Measurements from ENCODE around the gene CS. TPM values are rescaled to one million over a fixed set of nuclear protein-coding genes. Genes with fewer than 3 reads are reported as not detected.

The CS gene
- 143 to 171 TPM (median 150 TPM) in 5 replicates for total RNA-seq (2022; extraction: Qiagen RNA extraction)

DNA sequence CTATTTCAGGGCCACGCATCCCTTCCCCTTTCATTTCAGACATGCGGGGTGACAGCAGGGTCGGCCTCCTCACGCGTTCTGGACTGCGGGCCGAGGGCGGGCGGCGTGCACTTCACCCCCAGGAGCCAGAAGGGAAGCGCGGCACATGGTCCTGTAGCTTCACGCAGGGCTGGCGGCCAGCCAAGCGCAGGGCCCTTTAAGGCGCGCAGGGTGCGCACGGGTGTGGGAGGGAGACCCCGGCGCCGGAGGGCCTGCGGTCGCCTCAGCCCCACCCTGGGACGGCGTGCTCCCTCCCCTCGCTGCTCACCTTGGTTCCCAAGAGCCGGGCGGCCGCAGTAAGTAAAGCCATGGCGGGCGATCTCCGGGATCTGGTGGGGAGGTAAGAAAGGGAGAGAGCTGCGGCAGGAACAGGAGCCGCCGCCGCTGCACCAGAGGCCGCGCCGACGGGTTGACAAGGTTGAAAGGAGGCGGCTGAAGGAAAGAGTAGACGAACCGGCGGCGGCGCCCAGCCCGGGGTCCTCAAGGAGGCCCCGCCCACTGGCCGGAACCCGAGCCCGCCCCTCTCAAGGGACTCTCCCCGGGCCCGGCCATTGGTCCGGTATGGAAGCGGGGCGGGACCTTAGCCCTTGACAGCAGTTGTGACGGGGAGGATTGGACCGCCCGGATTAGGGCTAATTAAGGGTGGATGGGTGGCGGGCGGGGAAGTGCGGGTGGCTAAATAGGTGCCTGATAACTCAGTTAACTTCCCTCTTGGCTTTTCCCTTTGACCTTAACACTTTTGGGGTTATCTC is at the start of gene CS:
CS (minus strand) TSS at position 478 of the 791 bp plus-strand sequence; CDS start at position 349, 129 bp downstream.

DNA sequence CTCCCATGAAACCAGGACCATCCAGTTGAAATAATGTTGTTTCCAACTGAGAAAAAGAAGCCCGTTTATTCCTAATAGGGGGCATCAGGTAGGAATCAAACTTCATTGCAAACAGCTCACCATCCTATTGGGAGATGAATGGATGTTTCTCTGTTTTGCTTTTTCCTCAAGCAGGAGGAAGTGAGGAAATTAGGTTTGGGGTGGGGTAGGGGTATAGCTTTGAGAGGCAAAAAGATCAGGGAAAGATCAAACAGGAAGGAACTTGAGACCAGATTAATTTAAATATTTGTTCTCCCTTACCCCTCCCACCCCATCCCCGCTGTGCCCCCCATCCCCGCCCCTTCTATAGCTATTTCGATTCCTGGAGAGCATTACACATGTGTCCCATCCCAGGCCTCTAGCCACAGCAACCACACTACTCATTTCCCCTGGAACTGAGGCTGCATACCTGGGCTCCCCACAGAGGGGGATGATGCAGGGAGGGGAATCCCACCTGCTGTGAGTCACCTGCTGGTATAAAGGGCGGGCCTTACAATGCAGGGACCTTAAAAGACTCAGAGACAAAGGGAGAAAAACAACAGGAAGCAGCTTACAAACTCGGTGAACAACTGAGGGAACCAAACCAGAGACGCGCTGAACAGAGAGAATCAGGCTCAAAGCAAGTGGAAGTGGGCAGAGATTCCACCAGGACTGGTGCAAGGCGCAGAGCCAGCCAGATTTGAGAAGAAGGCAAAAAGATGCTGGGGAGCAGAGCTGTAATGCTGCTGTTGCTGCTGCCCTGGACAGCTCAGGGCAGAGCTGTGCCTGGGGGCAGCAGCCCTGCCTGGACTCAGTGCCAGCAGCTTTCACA is 38.4 kb upstream of the CS start, which contains the start of gene IL23A:
IL23A (plus strand) TSS at position 577 of the 850 bp plus-strand sequence; CDS start at position 738, 161 bp downstream.

DNA sequence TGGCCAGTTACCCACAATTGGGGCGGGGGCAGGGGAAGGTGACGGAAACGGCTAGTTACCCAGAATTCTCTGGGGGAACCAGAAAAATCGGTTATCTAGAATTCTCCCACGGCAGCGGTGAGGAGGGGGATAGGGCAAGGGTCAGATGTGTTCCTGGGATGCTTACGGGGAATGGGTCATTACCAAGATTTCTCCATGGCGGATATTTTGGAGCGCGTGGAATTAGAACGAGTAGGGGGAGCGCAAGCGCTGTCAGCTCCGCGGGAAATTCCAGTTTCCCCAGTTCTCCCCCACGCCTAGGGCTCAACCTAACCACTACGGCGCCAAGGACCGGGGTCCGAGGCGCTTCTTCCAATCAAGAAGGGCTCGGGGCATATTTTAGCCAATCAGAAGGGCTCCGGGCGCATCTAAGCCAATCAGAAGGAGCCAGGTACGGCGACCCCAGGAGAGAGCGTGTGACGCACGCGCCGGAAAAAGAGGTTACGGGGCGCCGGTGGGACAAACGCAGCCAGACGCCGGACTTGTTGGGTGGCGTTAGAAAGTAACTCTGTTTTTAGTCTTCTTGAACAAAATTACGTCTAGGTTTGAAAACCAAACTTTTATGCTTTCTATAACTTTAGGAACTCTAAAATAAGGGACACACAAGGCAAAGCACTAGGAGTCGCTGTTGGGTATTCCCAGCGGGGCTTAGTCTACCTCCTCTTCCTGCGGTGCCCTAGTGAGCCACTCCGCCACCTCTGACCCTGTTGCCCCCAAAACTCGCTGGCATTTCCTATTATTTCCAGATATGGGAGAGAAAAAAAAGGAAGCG is 33.8 kb upstream of the CS start, which contains the start of gene PAN2:
PAN2 (minus strand) TSS at position 322 of the 811 bp plus-strand sequence. CDS start 906 bp downstream, outside the sequence.

DNA sequence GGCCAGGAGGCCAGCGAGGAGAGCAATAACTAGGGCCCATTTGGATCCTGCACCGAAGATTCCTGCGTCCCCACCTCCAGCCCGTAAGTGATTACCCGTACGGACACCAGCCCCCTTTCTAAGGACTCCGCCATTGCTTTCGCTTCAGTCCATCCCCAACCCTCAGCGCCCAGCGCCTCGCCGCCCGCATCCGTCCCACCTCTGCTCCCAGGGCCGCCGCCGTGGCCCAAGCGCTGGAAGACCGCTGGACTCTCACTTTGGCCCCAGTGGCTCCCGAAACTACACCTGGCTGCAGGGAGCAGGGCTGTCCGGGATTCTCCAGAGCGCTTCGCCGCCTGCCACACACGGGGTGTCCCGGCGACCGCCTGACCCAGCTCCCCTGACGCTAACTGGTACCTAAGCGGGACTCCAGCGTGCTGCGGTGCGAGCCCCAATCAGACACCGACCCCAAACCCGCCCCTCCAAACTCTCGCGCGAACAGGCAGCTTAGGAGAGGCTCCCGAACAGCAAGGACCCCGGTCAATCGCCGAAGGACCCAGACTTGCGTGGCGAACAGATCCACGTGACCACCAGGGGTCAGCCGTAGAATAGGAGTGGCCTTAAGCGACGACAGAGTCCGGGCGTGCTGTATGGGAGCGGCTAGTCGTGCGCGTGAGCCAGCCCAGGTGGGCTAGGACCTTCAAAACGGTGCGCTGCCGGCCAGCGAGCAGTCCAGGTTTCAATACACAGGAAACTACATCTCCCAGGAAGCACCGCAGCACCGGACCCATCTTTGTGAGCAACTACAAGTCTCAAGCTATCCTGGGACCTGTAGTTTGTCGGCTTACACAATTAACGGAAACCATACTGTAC is 15.7 kb upstream of the CS start, which contains the start of gene CNPY2:
CNPY2 (minus strand) TSS at position 367 of the 852 bp plus-strand sequence. CDS start 771 bp downstream, outside the sequence.

DNA sequence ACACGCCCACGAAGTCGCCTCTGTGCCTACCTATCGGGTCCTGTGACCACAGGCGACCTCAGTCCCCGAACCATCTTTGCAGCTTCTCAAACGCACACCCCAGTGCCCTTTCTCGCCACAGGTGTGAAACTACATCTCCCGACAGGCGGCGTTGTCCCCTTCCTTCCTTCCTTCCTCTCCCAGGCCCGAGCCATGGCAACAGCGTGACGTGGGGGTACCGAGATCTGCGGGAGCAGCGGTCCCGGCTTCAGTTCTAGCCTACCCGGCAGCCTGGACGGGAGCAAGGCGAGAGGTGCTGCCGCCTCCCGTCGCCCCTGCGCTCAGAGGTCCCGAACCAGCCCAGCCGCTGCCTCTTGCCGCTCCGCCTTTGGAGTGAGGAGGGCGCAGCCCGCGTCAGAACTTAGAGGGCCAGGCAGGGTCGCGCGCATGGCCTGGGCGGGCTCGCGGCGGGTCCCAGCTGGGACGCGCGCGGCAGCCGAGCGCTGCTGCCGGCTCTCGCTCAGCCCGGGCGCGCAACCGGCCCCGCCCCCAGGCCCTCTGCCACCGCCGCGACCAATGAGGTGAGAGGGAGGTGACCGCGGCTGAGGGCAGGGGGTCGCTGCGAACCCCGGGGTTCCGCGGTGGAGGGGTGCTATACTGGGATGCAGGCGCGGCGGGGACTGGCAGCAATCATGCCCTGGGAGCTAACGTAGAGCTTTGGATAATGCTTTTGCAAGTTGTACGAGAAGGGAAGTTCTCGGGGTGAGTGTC is 33.3 kb downstream of the CS start, which contains the start of gene COQ10A:
COQ10A (plus strand) TSS at position 250 of the 750 bp plus-strand sequence; CDS start at position 427, 177 bp downstream.

DNA sequence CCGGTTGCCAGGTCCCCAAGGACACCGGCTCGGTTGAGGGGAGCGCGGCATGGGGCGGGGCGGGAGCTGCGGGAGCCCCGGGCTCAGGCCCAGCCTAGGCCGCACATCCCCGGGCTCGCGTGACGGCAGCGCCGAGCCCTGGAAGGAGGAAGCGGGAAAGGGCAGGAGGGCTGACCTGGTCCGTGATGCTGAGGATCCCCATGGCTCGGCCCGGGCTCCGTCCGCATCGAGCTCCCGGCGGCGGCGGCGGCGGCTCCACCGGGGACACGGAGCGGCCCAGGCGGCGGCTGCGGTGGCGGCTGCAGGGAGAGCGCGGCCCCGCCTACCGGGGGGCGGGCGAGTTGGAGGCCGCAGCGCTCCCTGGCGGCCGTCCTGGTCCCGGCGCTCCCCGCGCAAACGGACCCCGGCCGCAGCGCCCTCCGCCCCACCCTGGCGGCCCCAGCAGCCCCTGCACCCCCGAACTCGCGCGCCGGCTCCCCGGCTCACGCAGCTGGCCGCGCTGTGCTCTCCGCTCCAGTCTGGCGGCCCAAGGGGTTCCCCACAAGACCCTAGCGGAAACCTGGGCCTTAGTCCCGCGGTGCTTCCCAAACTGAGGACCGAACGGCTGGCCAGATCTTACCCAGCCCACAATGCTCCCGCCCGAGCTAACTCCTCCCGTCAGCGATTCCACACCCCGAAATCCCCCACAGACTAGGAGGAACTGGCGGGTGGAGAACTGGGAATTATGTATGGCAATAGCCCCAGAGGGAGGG is 41.9 kb downstream of the CS start, which contains the start of gene ANKRD52:
ANKRD52 (minus strand) TSS at position 317 of the 752 bp plus-strand sequence; CDS start at position 202, 115 bp downstream.

DNA sequence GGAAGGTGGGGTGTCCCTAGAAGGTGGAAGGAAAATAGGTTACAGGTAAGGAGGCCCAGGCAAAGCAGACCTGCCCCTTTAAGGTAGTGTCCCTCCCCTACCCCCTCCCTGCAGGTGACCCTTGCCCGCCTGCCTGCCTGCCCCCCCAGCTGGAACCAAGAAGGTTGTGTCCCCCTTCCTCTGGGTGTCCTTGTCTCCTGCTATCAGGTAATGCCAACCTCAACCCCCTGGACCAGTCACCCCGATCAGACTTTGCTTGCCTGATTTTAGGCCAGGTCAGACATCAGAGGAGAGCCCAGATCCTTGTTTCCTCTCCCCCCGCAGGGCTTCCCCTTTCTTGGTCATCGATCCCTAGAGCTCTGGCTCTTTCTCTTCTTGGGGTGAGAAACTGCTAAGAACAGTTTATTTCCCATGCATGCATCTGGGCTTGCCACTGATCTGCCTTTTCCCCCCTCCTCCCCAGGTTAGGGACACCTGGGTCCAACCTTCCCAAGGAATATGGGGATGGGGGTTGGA is 70.2 kb downstream of the CS start, which contains the start of gene SLC39A5:
SLC39A5 (plus strand) TSS at position 136 of the 516 bp plus-strand sequence. CDS start 1,224 bp downstream, outside the sequence.

DNA sequence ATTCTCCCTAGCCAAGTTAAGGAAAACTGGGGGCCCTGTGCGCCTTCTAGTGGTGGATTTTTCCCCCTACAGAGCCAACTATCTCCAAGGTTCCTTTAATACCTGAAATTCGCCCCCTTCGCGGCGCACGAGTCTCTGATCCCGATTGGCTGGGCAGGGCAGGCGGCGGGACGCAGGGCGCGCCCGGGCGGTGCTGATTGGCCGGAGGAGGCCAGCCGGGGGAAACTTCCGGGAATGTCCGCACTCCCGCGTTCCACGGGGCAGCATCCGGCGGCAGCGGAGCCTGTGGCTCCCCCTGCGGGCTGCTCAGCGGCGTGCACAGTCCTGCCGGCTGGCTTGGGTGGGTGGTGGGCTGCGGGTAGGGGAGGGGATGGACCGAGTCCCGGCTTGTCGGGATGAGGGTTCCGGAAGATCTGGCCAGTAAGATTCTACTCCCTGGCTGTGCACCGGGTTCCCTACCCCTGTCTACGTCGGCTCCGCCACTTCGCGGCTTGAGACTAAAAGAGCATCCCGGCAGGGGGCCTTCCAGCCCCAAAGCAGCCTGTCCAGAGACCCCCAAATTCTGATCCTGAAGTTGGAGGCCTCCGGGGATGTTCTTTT is 75.9 kb downstream of the CS start, which contains the start of gene NABP2:
NABP2 (plus strand) TSS at position 241 of the 600 bp plus-strand sequence. CDS start 515 bp downstream, outside the sequence.

DNA sequence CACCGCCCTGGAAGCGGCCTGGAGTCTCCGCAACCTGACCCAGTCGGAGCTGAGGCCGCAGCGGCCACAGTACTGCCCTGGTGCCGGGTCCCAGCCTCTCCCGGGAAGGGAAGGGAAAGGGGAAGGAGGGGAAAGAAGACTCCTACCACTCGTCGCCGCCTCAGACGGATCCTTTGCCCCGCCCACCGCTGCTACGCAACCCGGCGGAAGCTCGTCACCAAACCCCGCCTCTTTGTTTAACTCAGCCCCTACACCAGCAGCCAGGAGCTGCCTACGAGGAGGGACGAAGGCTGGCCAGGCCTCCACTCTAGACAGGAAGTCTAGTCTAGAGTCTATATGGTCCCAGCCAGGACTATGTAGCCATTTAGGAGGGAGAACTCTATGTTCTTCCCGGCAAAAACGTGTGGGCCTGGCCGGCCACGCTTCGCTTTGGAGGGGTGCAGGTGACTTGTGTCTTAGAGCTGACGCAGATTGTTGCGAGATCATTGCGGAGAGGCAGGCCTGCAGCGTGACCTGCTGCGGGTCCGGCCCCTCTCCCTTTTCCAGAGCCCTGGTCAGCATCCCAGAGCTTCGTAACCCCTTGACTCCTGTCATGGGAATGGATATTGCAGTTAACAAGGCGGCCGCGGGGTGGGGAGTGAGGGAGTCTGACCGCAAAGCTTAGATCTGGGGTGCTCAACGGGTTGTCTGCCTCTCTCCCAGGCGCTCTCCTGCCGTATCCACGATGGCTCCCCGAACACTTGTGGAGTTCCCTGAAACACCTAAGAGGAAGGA is 78.2 kb downstream of the CS start, which contains the start of gene RNF41:
RNF41 (minus strand) TSS at position 166 of the 774 bp plus-strand sequence. CDS start 7,875 bp downstream, outside the sequence.

Other genes with a start within 250 kb of the CS start
- gene ERBB3, start 220.2 kb downstream of the CS start, total RNA-seq (2022; extraction: Qiagen RNA extraction): 1.0 to 1.8 TPM (median 1.6 TPM) in 5 replicates
- 281 to 362 TPM (median 303 TPM) in 5 replicates for gene PA2G4, start 195.8 kb downstream of the CS start, total RNA-seq (2022; extraction: Qiagen RNA extraction)
- gene RPL41, start 183.7 kb downstream of the CS start, total RNA-seq (2022; extraction: Qiagen RNA extraction): 4,645 to 5,946 TPM (median 5,878 TPM) in 5 replicates
- 2.2 to 3.5 TPM (median 3.0 TPM) in 5 replicates for gene ZC3H10, start 182.1 kb downstream of the CS start, total RNA-seq (2022; extraction: Qiagen RNA extraction)
- 61.9 to 73.2 TPM (median 68.2 TPM) in 5 replicates for gene ESYT1, start 172.1 kb downstream of the CS start, total RNA-seq (2022; extraction: Qiagen RNA extraction)
- 70.7 to 88.4 TPM (median 84.6 TPM) in 5 replicates for gene MYL6B, start 147.7 kb downstream of the CS start, total RNA-seq (2022; extraction: Qiagen RNA extraction)
- 2,099 to 2,877 TPM (median 2,163 TPM) in 5 replicates for gene MYL6, start 142.0 kb downstream of the CS start, total RNA-seq (2022; extraction: Qiagen RNA extraction)
- gene SMARCC2, start 110.8 kb downstream of the CS start, total RNA-seq (2022; extraction: Qiagen RNA extraction): 29.0 to 40.5 TPM (median 39.1 TPM) in 5 replicates
- 19.2 to 26.8 TPM (median 25.5 TPM) in 5 replicates for gene RNF41, start 78.4 kb downstream of the CS start, total RNA-seq (2022; extraction: Qiagen RNA extraction)
- 55.2 to 63.7 TPM (median 60.3 TPM) in 5 replicates for gene NABP2, start 76.0 kb downstream of the CS start, total RNA-seq (2022; extraction: Qiagen RNA extraction)
- gene SLC39A5, start 70.3 kb downstream of the CS start, total RNA-seq (2022; extraction: Qiagen RNA extraction): 0.09 TPM in 2 of 5 replicates, not detected in the others
- 36.1 to 51.0 TPM (median 50.0 TPM) in 5 replicates for gene ANKRD52, start 41.9 kb downstream of the CS start, total RNA-seq (2022; extraction: Qiagen RNA extraction)
- gene COQ10A, start 33.4 kb downstream of the CS start, total RNA-seq (2022; extraction: Qiagen RNA extraction): 16.9 to 19.6 TPM (median 18.6 TPM) in 5 replicates
- gene CNPY2, start 15.7 kb upstream of the CS start, total RNA-seq (2022; extraction: Qiagen RNA extraction): 120 to 150 TPM (median 144 TPM) in 5 replicates
- 16.2 to 19.1 TPM (median 17.9 TPM) in 5 replicates for gene PAN2, start 33.7 kb upstream of the CS start, total RNA-seq (2022; extraction: Qiagen RNA extraction)
- gene IL23A, start 38.6 kb upstream of the CS start, total RNA-seq (2022; extraction: Qiagen RNA extraction): 0.35 to 1.0 TPM (median 0.57 TPM) in 5 replicates
- 11.8 to 15.2 TPM (median 12.7 TPM) in 5 replicates for gene STAT2, start 59.8 kb upstream of the CS start, total RNA-seq (2022; extraction: Qiagen RNA extraction)
- gene APOF, start 62.5 kb upstream of the CS start, total RNA-seq (2022; extraction: Qiagen RNA extraction): not detected in 5 replicates
- gene TIMELESS, start 149.1 kb upstream of the CS start, total RNA-seq (2022; extraction: Qiagen RNA extraction): 33.5 to 41.0 TPM (median 36.6 TPM) in 5 replicates
- gene MIP, start 154.3 kb upstream of the CS start, total RNA-seq (2022; extraction: Qiagen RNA extraction): 0.12 TPM in 1 of 5 replicates, not detected in the others
- 1.8 to 2.1 TPM (median 2.0 TPM) in 5 replicates for gene SPRYD4, start 168.2 kb upstream of the CS start, total RNA-seq (2022; extraction: Qiagen RNA extraction)
- gene GLS2, start 187.8 kb upstream of the CS start, total RNA-seq (2022; extraction: Qiagen RNA extraction): 0.06 to 0.22 TPM (median 0.12 TPM) in 5 replicates
- 10.8 to 17.4 TPM (median 13.0 TPM) in 5 replicates for gene RBMS2, start 221.5 kb upstream of the CS start, total RNA-seq (2022; extraction: Qiagen RNA extraction)